ENCODE measurements around the gene LDHD.
"Not testable (repeated sequence)": the region's sequence is repeated elsewhere in the genome, so short reads cannot be mapped to it uniquely, and the experiment has no call there.

LDHD gene

GRCh38 chr16:75116081-75116910, at the start of gene LDHD:
LDHD (minus strand) TSS chr16:75116780; CDS start chr16:75116720, 60 bp downstream.
- DNase-seq (ENCODE audit: low spot score) = no peak

GRCh38 chr16:75160386-75160785, 43.8 kb upstream of the LDHD start:
- DNase-seq (ENCODE audit: low spot score) = no peak

GRCh38 chr16:75152635-75153034, 36.1 kb upstream of the LDHD start:
- no peak for DNase-seq (ENCODE audit: low spot score)

GRCh38 chr16:75151798-75152197, 35.2 kb upstream of the LDHD start:
- DNase-seq (ENCODE audit: low spot score) = no peak

GRCh38 chr16:75148311-75149195, 32.0 kb upstream of the LDHD start, which contains the start of gene ZFP1:
ZFP1 (plus strand) TSS chr16:75148524; CDS start chr16:75152952, 4,428 bp downstream.
- peak; percentile 95 for DNase-seq (ENCODE audit: low spot score)

GRCh38 chr16:75147968-75148310, 31.4 kb upstream of the LDHD start:
- DNase-seq (ENCODE audit: low spot score) = no peak

GRCh38 chr16:75143941-75144340, 27.4 kb upstream of the LDHD start:
- no peak for DNase-seq (ENCODE audit: low spot score)

- DNase-seq (ENCODE audit: low spot score) = no peak
These were observed 22.9 kb upstream of the LDHD start for GRCh38 chr16:75139498-75139897.

GRCh38 chr16:75138636-75139035, 22.1 kb upstream of the LDHD start:
- DNase-seq (ENCODE audit: low spot score) = no peak

GRCh38 chr16:75138233-75138632, 21.7 kb upstream of the LDHD start:
- no peak for DNase-seq (ENCODE audit: low spot score)

- no peak for DNase-seq (ENCODE audit: low spot score)
These were observed 14.5 kb upstream of the LDHD start for GRCh38 chr16:75131081-75131480.

- no peak for DNase-seq (ENCODE audit: low spot score)
These were observed 13.7 kb upstream of the LDHD start for GRCh38 chr16:75130150-75130771.

GRCh38 chr16:75129421-75130149, 13.0 kb upstream of the LDHD start:
- DNase-seq (ENCODE audit: low spot score) = not testable (repeated sequence)

- no peak for DNase-seq (ENCODE audit: low spot score)
These were observed 11.3 kb upstream of the LDHD start for GRCh38 chr16:75127713-75128415.

GRCh38 chr16:75122609-75123008, 6.0 kb upstream of the LDHD start:
- DNase-seq (ENCODE audit: low spot score) = no peak

- DNase-seq (ENCODE audit: low spot score) = no peak
These were observed 5.5 kb upstream of the LDHD start for GRCh38 chr16:75121949-75122568.

GRCh38 chr16:75120253-75120652, 3.7 kb upstream of the LDHD start:
- DNase-seq (ENCODE audit: low spot score) = no peak

- DNase-seq (ENCODE audit: low spot score) = no peak
These were observed 2.5 kb upstream of the LDHD start for GRCh38 chr16:75118943-75119539.

- DNase-seq (ENCODE audit: low spot score) = no peak
These were observed 298 bp upstream of the LDHD start for GRCh38 chr16:75116911-75117245.

Measured in CD4-positive, alpha-beta T cell treated with Interleukin-2 at 100 ng/mL for 4 hours (primary cell).